ENCODE data around the gene FNDC3B.

The FNDC3B gene

GRCh38 chr3:172404237-172404962 is 365.0 kb downstream of the FNDC3B start:
- peaks cover 4 to 9% (median 6%) of the 10 kb centered on the region in 5 donors for H3K36me3 ChIP-seq (ENCODE audit: control insufficient read depth in 5 of 5, insufficient read depth in 5 of 5, low read length in 5 of 5)

GRCh38 chr3:172405914-172406313 is 366.5 kb downstream of the FNDC3B start:
- Histone ChIP-seq H3K9me3 (ENCODE audit: control insufficient read depth in 5 of 5, low read length in 5 of 5) (no peaks in the 10 kb centered on the region), H3K4me1 (ENCODE audit: control insufficient read depth in 5 of 5, insufficient read depth in 5 of 5, low read length in 5 of 5) (no peaks in the 10 kb centered on the region), H3K36me3 (ENCODE audit: control insufficient read depth in 5 of 5, insufficient read depth in 5 of 5, low read length in 5 of 5) (peaks cover 2 to 9% (median 4%) of the 10 kb centered on the region in 5 donors), H3K27ac (ENCODE audit: low read depth, low read length) (no peak overlapping the region), H3K9ac (ENCODE audit: low read length in 5 of 5) (no peak overlapping the region), H3K4me3 (ENCODE audit: low read depth in 1 of 5, low read length in 5 of 5) (no peak overlapping the region), H3K27me3 (ENCODE audit: control insufficient read depth in 5 of 5, insufficient read depth in 4 of 5, low read length in 5 of 5) (no peaks in the 10 kb centered on the region)

More at GRCh38 chr3:172404237-172404962, 365.0 kb downstream of the FNDC3B start:
- H3K9me3 ChIP-seq (ENCODE audit: control insufficient read depth in 5 of 5, low read length in 5 of 5): no peaks in the 10 kb centered on the region
- H3K4me1 ChIP-seq (ENCODE audit: control insufficient read depth in 5 of 5, insufficient read depth in 5 of 5, low read length in 5 of 5): peaks cover 0 to 6% (median 0%) of the 10 kb centered on the region in 5 donors
- H3K27ac ChIP-seq (ENCODE audit: low read depth, low read length): no peak overlapping the region
- no peaks in the 10 kb centered on the region for H3K27me3 ChIP-seq (ENCODE audit: control insufficient read depth in 5 of 5, insufficient read depth in 4 of 5, low read length in 5 of 5)
- H3K9ac ChIP-seq (ENCODE audit: low read length in 5 of 5): no peak overlapping the region
- H3K4me3 ChIP-seq (ENCODE audit: low read depth in 1 of 5, low read length in 5 of 5): no peak overlapping the region

- Histone ChIP-seq H3K9me3 (ENCODE audit: control insufficient read depth in 5 of 5, low read length in 5 of 5) (no peaks in the 10 kb centered on the region), H3K36me3 (ENCODE audit: control insufficient read depth in 5 of 5, insufficient read depth in 5 of 5, low read length in 5 of 5) (no peaks in the 10 kb centered on the region), H3K9ac (ENCODE audit: low read length in 5 of 5) (no peak overlapping the region), H3K4me1 (ENCODE audit: control insufficient read depth in 5 of 5, insufficient read depth in 5 of 5, low read length in 5 of 5) (no peaks in the 10 kb centered on the region), H3K4me3 (ENCODE audit: low read depth in 1 of 5, low read length in 5 of 5) (no peak overlapping the region), H3K27me3 (ENCODE audit: control insufficient read depth in 5 of 5, insufficient read depth in 4 of 5, low read length in 5 of 5) (no peaks in the 10 kb centered on the region), H3K27ac (ENCODE audit: low read depth, low read length) (no peak overlapping the region)
These were observed 368.5 kb downstream of the FNDC3B start for GRCh38 chr3:172407872-172408271.

- no peak overlapping the region for H3K4me3 ChIP-seq (ENCODE audit: low read depth in 1 of 5, low read length in 5 of 5)
- no peaks in the 10 kb centered on the region for H3K36me3 ChIP-seq (ENCODE audit: control insufficient read depth in 5 of 5, insufficient read depth in 5 of 5, low read length in 5 of 5)
- H3K9me3 ChIP-seq (ENCODE audit: control insufficient read depth in 5 of 5, low read length in 5 of 5): no peaks in the 10 kb centered on the region
- no peaks in the 10 kb centered on the region for H3K4me1 ChIP-seq (ENCODE audit: control insufficient read depth in 5 of 5, insufficient read depth in 5 of 5, low read length in 5 of 5)
- H3K27me3 ChIP-seq (ENCODE audit: control insufficient read depth in 5 of 5, insufficient read depth in 4 of 5, low read length in 5 of 5): no peaks in the 10 kb centered on the region
- H3K9ac ChIP-seq (ENCODE audit: low read length in 5 of 5): no peak overlapping the region
- no peak overlapping the region for H3K27ac ChIP-seq (ENCODE audit: low read depth, low read length)
These were observed 371.5 kb downstream of the FNDC3B start for GRCh38 chr3:172410702-172411477.

- Histone ChIP-seq H3K27me3 (ENCODE audit: control insufficient read depth in 5 of 5, insufficient read depth in 4 of 5, low read length in 5 of 5) (no peaks in the 10 kb centered on the region), H3K36me3 (ENCODE audit: control insufficient read depth in 5 of 5, insufficient read depth in 5 of 5, low read length in 5 of 5) (no peaks in the 10 kb centered on the region), H3K27ac (ENCODE audit: low read depth, low read length) (no peak overlapping the region), H3K9me3 (ENCODE audit: control insufficient read depth in 5 of 5, low read length in 5 of 5) (no peaks in the 10 kb centered on the region), H3K9ac (ENCODE audit: low read length in 5 of 5) (no peak overlapping the region), H3K4me1 (ENCODE audit: control insufficient read depth in 5 of 5, insufficient read depth in 5 of 5, low read length in 5 of 5) (no peaks in the 10 kb centered on the region), H3K4me3 (ENCODE audit: low read depth in 1 of 5, low read length in 5 of 5) (no peak overlapping the region)
These were observed 372.1 kb downstream of the FNDC3B start for GRCh38 chr3:172411478-172411947.

- Histone ChIP-seq H3K9me3 (ENCODE audit: control insufficient read depth in 5 of 5, low read length in 5 of 5) (peaks cover 0 to 2% (median 0%) of the 10 kb centered on the region in 5 donors), H3K9ac (ENCODE audit: low read length in 5 of 5) (no peak overlapping the region), H3K36me3 (ENCODE audit: control insufficient read depth in 5 of 5, insufficient read depth in 5 of 5, low read length in 5 of 5) (no peaks in the 10 kb centered on the region), H3K27ac (ENCODE audit: low read depth, low read length) (no peak overlapping the region), H3K4me3 (ENCODE audit: low read depth in 1 of 5, low read length in 5 of 5) (no peak overlapping the region), H3K4me1 (ENCODE audit: control insufficient read depth in 5 of 5, insufficient read depth in 5 of 5, low read length in 5 of 5) (no peaks in the 10 kb centered on the region), H3K27me3 (ENCODE audit: control insufficient read depth in 5 of 5, insufficient read depth in 4 of 5, low read length in 5 of 5) (no peaks in the 10 kb centered on the region)
These were observed 375.9 kb downstream of the FNDC3B start for GRCh38 chr3:172415323-172415722.

GRCh38 chr3:172437713-172438112 is 398.3 kb downstream of the FNDC3B start:
- no peaks in the 10 kb centered on the region for H3K36me3 ChIP-seq (ENCODE audit: control insufficient read depth in 5 of 5, insufficient read depth in 5 of 5, low read length in 5 of 5)
- H3K9me3 ChIP-seq (ENCODE audit: control insufficient read depth in 5 of 5, low read length in 5 of 5): peaks cover 0 to 4% (median 1%) of the 10 kb centered on the region in 5 donors

GRCh38 chr3:172438186-172438585 is 398.8 kb downstream of the FNDC3B start:
- Histone ChIP-seq H3K36me3 (ENCODE audit: control insufficient read depth in 5 of 5, insufficient read depth in 5 of 5, low read length in 5 of 5) (no peaks in the 10 kb centered on the region), H3K27ac (ENCODE audit: low read depth, low read length) (no peak overlapping the region), H3K4me1 (ENCODE audit: control insufficient read depth in 5 of 5, insufficient read depth in 5 of 5, low read length in 5 of 5) (no peaks in the 10 kb centered on the region), H3K4me3 (ENCODE audit: low read depth in 1 of 5, low read length in 5 of 5) (no peak overlapping the region), H3K9me3 (ENCODE audit: control insufficient read depth in 5 of 5, low read length in 5 of 5) (peaks cover 0 to 1% (median 0%) of the 10 kb centered on the region in 5 donors), H3K9ac (ENCODE audit: low read length in 5 of 5) (no peak overlapping the region), H3K27me3 (ENCODE audit: control insufficient read depth in 5 of 5, insufficient read depth in 4 of 5, low read length in 5 of 5) (no peaks in the 10 kb centered on the region)

More at GRCh38 chr3:172437713-172438112, 398.3 kb downstream of the FNDC3B start:
- Histone ChIP-seq H3K27ac (ENCODE audit: low read depth, low read length) (no peak overlapping the region), H3K4me3 (ENCODE audit: low read depth in 1 of 5, low read length in 5 of 5) (no peak overlapping the region), H3K9ac (ENCODE audit: low read length in 5 of 5) (no peak overlapping the region), H3K27me3 (ENCODE audit: control insufficient read depth in 5 of 5, insufficient read depth in 4 of 5, low read length in 5 of 5) (no peaks in the 10 kb centered on the region), H3K4me1 (ENCODE audit: control insufficient read depth in 5 of 5, insufficient read depth in 5 of 5, low read length in 5 of 5) (no peaks in the 10 kb centered on the region)

GRCh38 chr3:172441581-172441980 is 402.2 kb downstream of the FNDC3B start:
- H3K4me3 ChIP-seq (ENCODE audit: low read depth in 1 of 5, low read length in 5 of 5): no peak overlapping the region
- no peaks in the 10 kb centered on the region for H3K36me3 ChIP-seq (ENCODE audit: control insufficient read depth in 5 of 5, insufficient read depth in 5 of 5, low read length in 5 of 5)
- no peak overlapping the region for H3K9ac ChIP-seq (ENCODE audit: low read length in 5 of 5)
- H3K27ac ChIP-seq (ENCODE audit: low read depth, low read length): no peak overlapping the region
- H3K4me1 ChIP-seq (ENCODE audit: control insufficient read depth in 5 of 5, insufficient read depth in 5 of 5, low read length in 5 of 5): no peaks in the 10 kb centered on the region
- H3K9me3 ChIP-seq (ENCODE audit: control insufficient read depth in 5 of 5, low read length in 5 of 5): no peaks in the 10 kb centered on the region
- peaks cover 0 to 5% (median under 1%) of the 10 kb centered on the region in 5 donors for H3K27me3 ChIP-seq (ENCODE audit: control insufficient read depth in 5 of 5, insufficient read depth in 4 of 5, low read length in 5 of 5)

GRCh38 chr3:172442606-172443005 is 403.2 kb downstream of the FNDC3B start:
- Histone ChIP-seq H3K9me3 (ENCODE audit: control insufficient read depth in 5 of 5, low read length in 5 of 5) (no peaks in the 10 kb centered on the region), H3K4me1 (ENCODE audit: control insufficient read depth in 5 of 5, insufficient read depth in 5 of 5, low read length in 5 of 5) (peaks cover 0 to 2% (median 0%) of the 10 kb centered on the region in 5 donors), H3K4me3 (ENCODE audit: low read depth in 1 of 5, low read length in 5 of 5) (no peak overlapping the region), H3K36me3 (ENCODE audit: control insufficient read depth in 5 of 5, insufficient read depth in 5 of 5, low read length in 5 of 5) (no peaks in the 10 kb centered on the region), H3K9ac (ENCODE audit: low read length in 5 of 5) (no peak overlapping the region), H3K27ac (ENCODE audit: low read depth, low read length) (no peak overlapping the region), H3K27me3 (ENCODE audit: control insufficient read depth in 5 of 5, insufficient read depth in 4 of 5, low read length in 5 of 5) (peaks cover 4 to 14% (median 11%) of the 10 kb centered on the region in 5 donors)
